ENCODE data around the gene C8G.

C8G gene

DNA sequence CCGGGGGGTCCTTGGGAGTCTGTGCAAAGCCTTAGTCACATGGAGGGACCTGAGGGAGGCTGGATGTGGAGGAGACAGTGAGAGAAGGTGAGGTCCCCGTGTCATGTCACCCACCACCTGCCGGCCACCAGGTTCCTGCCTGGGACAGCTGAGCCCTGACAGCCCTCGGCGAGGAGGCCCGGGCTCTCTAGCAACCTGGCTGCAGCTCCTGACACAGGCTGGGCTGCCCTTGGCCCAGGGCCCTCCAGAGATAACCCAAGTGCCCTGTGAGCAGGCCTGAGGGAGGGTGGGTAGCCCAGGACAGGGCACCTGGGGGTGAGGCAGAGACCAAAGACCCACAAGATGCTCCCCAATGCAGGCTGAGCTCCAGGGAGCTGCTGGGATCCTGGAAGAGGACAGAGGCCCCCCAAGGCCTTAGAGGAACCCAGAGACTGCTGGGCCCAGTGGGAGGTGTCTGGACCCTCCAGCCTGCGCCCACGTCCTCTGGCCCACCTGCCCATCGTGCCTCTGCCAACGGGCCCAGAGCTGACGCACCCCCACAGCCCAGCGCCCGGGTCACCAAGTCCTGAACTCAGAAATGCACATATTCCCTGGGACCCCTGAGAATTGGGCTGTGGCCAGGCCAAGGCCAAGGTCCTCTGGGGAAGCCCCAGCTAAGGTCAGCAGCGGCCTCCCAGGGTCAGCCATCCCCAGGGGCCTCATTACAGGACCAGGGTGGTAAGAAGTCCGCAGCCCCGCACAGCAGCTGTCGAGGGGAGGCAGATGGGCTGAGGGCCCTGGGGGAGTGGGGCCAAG lies 23.5 kb downstream of the C8G start:
- H3K9me3 ChIP-seq, result no peaks in the 10 kb centered on the region
- peaks cover 0 to 7% (median 1%) of the 10 kb centered on the region in 4 donors for H3K4me1 ChIP-seq
- DNase-seq, result no peak
- peaks cover 0 to 39% of the 10 kb centered on the region in 2 donors for H3K27me3 ChIP-seq
- intact Hi-C loops (cut with DNase I; ENCODE audit: low total_unique reads), result no loop called here
- no peak for TF ChIP-seq CTCF (IDR thresholded peaks at IDR 0.05)
- no peaks in the 10 kb centered on the region for H3K36me3 ChIP-seq
- H3K27ac ChIP-seq, result no peak overlapping the region
- H3K4me3 ChIP-seq, result no peak overlapping the region

DNA sequence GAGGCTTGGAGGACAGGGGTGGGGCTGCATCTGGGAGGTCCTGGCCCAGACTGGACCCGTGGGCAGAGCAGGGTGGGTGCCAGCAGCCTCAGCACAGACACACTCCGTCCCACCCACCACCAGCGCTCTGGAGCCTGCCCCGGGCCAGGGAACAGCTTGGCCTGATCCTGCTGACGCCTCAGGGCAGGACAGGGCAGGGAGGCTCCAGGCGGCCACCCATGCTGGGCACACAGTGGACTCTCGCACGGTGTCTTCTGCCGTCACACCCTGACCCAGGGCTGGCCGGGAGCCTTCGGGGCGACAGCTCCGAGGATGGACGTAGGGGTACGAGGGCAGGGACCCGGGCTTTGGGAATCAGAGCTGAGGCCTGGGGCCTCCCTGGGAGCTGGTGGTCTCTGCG lies 24.1 kb downstream of the C8G start:
- Histone ChIP-seq H3K4me3 (no peak overlapping the region), H3K9me3 (no peaks in the 10 kb centered on the region), H3K4me1 (peaks cover 0 to 7% (median 1%) of the 10 kb centered on the region in 4 donors), H3K27me3 (peaks cover 0 to 39% of the 10 kb centered on the region in 2 donors), H3K36me3 (no peaks in the 10 kb centered on the region), H3K27ac (no peak overlapping the region)
- no peak for TF ChIP-seq CTCF (IDR thresholded peaks at IDR 0.05)
- intact Hi-C loops (cut with DNase I; ENCODE audit: low total_unique reads), result no loop called here
- no peak for DNase-seq

DNA sequence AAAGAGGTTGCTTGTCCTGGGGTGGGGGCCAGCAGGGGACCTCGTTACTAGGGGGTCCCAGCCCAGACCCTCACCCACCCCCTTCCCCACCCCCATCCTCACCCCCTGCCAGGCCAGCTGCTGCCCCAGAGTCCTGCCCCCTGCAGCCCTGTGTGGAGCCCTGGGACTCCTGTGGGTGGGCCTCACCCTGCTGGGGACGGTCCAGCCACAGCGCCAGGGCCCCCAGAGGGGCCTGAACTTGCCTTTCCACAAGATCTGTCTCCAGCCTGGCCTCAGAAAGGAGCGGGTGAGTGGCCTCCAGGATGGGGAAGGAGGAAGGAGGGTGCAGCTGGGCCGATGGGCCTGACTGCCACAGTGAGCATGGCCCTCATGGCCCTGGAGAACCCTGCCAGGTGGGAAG lies 24.7 kb downstream of the C8G start:
- Histone ChIP-seq H3K27ac (no peak overlapping the region), H3K27me3 (peaks cover 0 to 39% of the 10 kb centered on the region in 2 donors), H3K4me3 (no peak overlapping the region), H3K9me3 (no peaks in the 10 kb centered on the region), H3K4me1 (peaks cover 0 to 7% (median 1%) of the 10 kb centered on the region in 4 donors), H3K36me3 (no peaks in the 10 kb centered on the region)
- no peak for DNase-seq
- intact Hi-C loops (cut with DNase I; ENCODE audit: low total_unique reads), result no loop called here
- TF ChIP-seq CTCF (IDR thresholded peaks at IDR 0.05), result no peak

DNA sequence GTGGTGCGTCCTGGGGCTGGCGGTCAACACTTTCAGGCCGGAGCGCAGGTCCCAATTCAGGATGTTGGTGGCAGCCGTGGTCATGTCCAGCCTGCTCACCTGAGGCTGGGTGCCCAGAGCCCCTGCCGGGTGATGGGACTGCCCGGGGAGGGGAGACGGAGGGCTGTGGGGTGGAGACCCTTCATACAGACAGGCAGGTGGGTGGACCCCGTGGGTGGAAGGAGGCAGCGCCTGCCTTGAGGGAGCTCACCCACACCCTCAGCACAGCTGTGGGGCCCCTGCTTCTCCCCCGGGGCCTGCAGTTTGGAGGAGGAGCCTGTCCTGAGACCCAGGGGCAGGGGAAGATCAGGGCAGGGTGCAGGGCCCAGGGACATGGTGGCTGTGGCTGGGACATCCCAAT lies 25.3 kb downstream of the C8G start:
- H3K4me3 ChIP-seq, result no peak overlapping the region
- H3K4me1 ChIP-seq, result peaks cover 0 to 7% (median 1%) of the 10 kb centered on the region in 4 donors
- intact Hi-C loops (cut with DNase I; ENCODE audit: low total_unique reads), result no loop called here
- TF ChIP-seq CTCF (IDR thresholded peaks at IDR 0.05), result no peak
- peaks cover 0 to 39% of the 10 kb centered on the region in 2 donors for H3K27me3 ChIP-seq
- H3K27ac ChIP-seq, result no peak overlapping the region
- no peak for DNase-seq
- H3K36me3 ChIP-seq, result no peaks in the 10 kb centered on the region
- H3K9me3 ChIP-seq, result no peaks in the 10 kb centered on the region

GRCh38 chr9:136971746-136972145 lies 26.7 kb downstream of the C8G start:
- H3K4me1 ChIP-seq, result peaks cover 0 to 9% (median 2%) of the 10 kb centered on the region in 4 donors
- no peak for TF ChIP-seq CTCF (IDR thresholded peaks at IDR 0.05)
- H3K27me3 ChIP-seq, result peaks cover 0 to 37% of the 10 kb centered on the region in 2 donors
- intact Hi-C loops (cut with DNase I; ENCODE audit: low total_unique reads), result no loop called here
- H3K4me3 ChIP-seq, result no peak overlapping the region
- no peak for DNase-seq
- no peaks in the 10 kb centered on the region for H3K36me3 ChIP-seq
- H3K27ac ChIP-seq, result no peak overlapping the region
- H3K9me3 ChIP-seq, result no peaks in the 10 kb centered on the region
